ENCODE measurements around the gene SH3RF3.

GRCh38 chr2:109533823-109534222 lies 404.8 kb downstream of the SH3RF3 start:
- no peak for TF ChIP-seq POLR2A (IDR thresholded peaks at IDR 0.05)
- TF ChIP-seq CTCF (IDR thresholded peaks at IDR 0.05), result no peak
- no peak for TF ChIP-seq POLR2AphosphoS5 (IDR thresholded peaks at IDR 0.05)
